Stomach (tissue), 4 donors: ENCODE measurements around the gene RASGRP2.

Experiments used
- EP300 ChIP-seq: sonication (generic); formaldehyde crosslinking; IDR thresholded peaks from one replicate; pipeline ENCODE4 v1.6.1; 2017; ENCODE audit warnings: antibody characterized with exemption
- POLR2A ChIP-seq, 4 donors: fragments of 450-650 bp; IDR thresholded peaks; one replicate each; pipeline ENCODE4 v1.6.1; 2016; ENCODE audit warnings: antibody characterized with exemption in 4 of 4, control low read depth in 2 of 4, mild to moderate bottlenecking in 1 of 4, moderate library complexity in 1 of 4
- TF ChIP-seq, protein P1 (sequence below), 7 experiments: fragments of 450-650 bp in 4 of 7; fragments of 200-600 bp in 3 of 7; sonication (generic) in 3 of 7; IDR thresholded peaks; one replicate each; pipeline ENCODE4 v1.5.1; 2016 to 2019; ENCODE audit warnings: antibody characterized with exemption in 7 of 7, control low read depth in 2 of 7, mild to moderate bottlenecking in 1 of 7

DNA sequence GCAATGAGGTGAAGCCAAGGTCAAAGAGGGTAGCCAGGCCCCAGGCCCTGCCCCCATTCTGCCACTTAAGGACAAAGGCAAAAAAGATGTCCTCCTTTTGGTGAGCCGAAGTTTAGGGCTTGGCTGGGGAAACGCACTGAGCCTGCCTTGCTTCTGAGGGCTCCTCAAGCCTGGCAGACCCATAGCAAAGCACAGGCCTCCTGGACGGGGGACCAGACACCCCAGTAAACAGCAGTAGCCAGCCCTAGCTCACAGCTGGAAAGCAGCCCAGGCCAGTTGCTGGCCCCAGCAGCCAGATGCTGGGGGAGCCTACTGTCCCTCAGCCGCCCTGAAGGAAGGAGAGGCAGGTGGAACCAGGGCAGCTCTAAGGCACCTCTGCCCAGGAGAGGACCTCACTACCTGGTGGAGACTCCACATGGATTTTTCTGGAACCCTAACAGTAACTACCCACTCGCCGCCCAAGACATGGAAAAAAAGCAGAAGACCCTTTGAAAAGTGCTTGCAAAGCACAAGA, 19.6 kb upstream of the RASGRP2 start:
- TF ChIP-seq, protein P1, sequence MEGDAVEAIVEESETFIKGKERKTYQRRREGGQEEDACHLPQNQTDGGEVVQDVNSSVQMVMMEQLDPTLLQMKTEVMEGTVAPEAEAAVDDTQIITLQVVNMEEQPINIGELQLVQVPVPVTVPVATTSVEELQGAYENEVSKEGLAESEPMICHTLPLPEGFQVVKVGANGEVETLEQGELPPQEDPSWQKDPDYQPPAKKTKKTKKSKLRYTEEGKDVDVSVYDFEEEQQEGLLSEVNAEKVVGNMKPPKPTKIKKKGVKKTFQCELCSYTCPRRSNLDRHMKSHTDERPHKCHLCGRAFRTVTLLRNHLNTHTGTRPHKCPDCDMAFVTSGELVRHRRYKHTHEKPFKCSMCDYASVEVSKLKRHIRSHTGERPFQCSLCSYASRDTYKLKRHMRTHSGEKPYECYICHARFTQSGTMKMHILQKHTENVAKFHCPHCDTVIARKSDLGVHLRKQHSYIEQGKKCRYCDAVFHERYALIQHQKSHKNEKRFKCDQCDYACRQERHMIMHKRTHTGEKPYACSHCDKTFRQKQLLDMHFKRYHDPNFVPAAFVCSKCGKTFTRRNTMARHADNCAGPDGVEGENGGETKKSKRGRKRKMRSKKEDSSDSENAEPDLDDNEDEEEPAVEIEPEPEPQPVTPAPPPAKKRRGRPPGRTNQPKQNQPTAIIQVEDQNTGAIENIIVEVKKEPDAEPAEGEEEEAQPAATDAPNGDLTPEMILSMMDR (IDR thresholded peaks at IDR 0.05), result no peak
- TF ChIP-seq POLR2A (IDR thresholded peaks at IDR 0.05) (no peak), EP300 (no peak)
